MM.1S (cell line): ENCODE measurements around the gene NDUFS7.

Experiments
- CTCF ChIP-seq: fragments of 300-600 bp; sonication (generic); IDR thresholded peaks from 2 replicates; pipeline ENCODE4 v1.5.1; 2016; ENCODE audit warnings: antibody characterized with exemption, low read length, mixed read lengths
- EZH2 ChIP-seq: fragments of 300-600 bp; sonication (generic); optimal IDR thresholded peaks from 2 replicates; pipeline ENCODE3; 2017; ENCODE audit warnings: low read depth, mild to moderate bottlenecking, antibody characterized with exemption, low read length, mixed read lengths

DNA sequence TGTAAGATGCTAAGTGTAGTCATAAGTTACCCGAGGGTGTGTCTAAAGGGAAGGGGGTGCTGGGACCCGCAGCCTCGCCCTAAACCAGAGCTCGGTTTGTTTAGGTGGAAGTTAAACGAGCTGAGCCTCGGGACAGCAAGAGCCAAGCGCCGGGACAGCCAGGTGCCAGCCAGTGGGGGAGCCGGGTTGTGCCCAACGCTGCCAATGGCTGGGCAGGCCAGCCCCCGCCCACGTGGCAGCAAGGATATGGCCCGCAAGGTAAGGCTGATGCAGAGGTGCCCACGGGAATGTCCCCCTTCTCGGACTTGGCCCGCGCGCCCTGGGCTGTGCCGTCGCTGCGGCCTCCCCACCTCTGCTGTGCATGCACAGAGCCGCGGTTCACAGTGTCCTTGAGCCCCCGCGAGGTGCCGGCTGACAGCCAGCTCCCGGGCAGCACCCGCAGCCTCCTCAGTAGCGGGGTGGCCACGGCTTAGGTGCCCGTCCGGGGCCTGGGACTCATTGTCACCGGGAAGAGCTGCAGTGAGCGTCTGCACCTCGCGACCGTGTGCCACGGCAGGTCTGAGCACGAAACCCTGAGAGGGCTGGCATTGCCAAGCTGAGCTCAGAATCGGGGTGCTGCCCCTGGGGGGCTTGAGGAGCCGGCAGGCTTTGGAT lies 45.2 kb downstream of the NDUFS7 start:
- TF ChIP-seq CTCF (no peak), EZH2 (no peak)
